ENCODE measurements around the gene GLT8D2.
A peak's percentile ranks its signal among the peaks of the same experiment; 100 is the strongest.

The GLT8D2 gene

GRCh38 chr12:103997286-103997900, 52.6 kb downstream of the GLT8D2 start:
- no peak for DNase-seq

GRCh38 chr12:103996595-103996994, 53.4 kb downstream of the GLT8D2 start:
- no peak for DNase-seq

DNA sequence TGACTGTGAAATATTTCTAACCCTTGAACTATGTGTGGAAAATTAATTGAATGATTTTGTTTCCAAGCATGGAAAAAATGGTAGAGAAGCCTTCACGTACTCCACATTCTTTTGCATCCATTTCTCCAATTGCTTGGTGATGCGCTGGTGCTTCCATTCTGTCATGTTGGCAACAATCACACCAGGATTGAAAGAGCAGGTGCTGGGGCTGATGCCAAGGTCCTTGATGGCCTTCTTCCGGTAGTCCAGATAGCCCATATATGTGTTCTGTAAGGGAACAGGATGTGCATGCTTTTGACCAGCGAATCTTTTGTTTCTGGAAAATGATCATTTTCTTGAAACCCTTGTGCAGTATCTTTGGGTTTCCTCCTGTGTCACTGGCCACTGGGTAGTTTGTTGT, 55.8 kb downstream of the GLT8D2 start:
- no peak for DNase-seq

DNA sequence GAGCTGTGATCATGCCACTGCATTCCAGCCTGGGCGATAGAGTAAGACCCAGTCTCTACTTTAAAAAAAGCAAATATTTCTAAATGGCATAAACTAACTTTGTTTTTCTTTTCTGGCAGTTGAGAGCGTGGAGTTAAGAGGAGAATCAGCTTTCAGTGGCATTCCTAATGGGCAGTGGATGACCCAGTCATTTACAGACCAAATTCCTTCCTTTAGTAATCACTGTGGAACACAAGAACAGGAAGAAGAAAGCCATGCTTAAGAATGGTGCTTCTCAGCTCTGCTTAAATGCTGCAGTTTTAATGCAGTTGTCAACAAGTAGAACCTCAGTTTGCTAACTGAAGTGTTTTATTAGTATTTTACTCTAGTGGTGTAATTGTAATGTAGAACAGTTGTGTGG, 63.2 kb downstream of the GLT8D2 start:
- DNase-seq: no peak

DNA sequence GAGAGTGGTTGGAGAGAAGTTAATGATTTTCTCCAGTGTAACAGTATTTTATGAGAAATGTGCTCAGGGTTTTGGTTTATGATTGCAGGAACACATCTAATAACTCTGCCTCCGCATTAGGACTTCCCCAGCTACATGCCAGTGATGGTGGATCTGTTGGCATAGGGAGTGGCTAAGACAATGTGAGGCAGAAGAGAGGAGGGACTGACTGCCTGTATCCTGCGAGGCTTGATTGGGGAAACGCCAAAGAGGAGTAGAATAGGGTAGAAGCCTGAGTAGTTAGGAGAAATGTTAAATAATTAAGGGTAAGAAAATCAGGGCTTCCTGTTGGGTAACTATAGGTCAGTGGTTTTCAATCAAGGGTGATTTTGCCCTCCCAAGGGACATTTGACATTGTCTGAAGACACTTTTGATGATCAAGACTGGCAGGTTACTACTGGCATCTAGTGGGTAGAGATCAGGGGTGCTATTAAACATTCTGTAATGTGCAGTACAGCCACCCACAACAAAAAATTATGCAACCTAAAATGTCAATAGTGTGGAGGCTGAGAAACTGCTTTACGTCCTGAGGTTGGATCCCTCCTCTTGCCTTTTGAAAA, 71.5 kb downstream of the GLT8D2 start:
- DNase-seq: no peak

DNA sequence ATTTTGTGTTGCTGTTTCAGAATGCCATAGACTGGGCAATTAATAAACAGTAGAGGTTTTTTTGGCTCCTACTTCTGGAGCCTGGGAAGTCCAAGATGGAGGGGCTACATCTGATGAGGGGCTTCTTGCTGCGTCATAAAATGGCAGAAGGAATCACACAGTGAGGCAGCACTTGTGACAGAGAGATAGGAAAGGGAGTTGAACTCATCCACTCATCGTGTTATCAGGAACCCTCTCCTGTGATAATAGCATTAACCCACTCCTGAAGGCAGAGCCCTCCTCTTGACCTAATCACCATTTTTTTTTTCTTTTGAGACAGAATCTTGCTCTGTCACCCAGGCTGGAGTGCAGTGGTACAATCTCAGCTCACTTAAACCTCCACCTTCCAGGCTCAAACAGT, 74.6 kb downstream of the GLT8D2 start:
- DNase-seq: no peak

DNA sequence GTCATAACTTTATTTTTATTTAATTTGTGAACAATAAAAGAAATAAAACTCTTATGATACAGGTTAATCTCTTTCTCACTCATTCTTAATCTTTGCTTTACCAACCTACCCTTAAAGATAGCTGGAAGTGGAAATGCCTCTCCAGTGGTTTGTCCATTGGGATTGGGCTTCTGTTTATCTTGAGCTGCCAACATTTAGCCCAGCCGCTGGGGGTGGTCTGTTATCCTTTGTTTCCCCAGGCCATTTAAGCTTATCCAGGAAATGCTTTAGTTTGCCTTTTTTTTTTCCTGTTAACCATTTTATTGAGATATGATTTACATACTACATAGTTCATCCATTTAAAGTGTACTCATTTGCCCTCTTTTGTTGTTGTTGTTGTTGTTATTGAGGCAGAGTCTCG, 76.1 kb downstream of the GLT8D2 start:
- no peak for DNase-seq

DNA sequence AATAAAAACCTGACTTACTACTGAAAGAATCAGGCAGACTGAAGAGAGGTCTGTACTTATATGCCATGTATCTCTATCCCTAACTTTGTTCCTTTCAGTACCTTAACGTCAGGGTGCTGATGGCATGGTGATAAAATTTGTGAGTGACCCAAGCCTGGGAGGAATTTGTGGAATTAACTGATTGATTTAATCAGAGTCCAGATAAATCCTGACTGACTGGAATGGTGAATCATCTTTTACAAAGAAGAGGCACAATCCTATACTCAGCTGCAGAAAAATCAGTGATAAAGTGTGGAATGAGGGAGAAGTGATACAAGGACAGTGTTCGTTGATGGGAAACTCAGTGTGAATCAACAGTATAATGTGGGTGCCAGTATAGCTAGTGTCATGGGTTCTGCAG, 80.6 kb downstream of the GLT8D2 start:
- no peak for DNase-seq

- no peak for DNase-seq
Measured at GRCh38 chr12:103966736-103967135, 83.3 kb downstream of the GLT8D2 start.

DNA sequence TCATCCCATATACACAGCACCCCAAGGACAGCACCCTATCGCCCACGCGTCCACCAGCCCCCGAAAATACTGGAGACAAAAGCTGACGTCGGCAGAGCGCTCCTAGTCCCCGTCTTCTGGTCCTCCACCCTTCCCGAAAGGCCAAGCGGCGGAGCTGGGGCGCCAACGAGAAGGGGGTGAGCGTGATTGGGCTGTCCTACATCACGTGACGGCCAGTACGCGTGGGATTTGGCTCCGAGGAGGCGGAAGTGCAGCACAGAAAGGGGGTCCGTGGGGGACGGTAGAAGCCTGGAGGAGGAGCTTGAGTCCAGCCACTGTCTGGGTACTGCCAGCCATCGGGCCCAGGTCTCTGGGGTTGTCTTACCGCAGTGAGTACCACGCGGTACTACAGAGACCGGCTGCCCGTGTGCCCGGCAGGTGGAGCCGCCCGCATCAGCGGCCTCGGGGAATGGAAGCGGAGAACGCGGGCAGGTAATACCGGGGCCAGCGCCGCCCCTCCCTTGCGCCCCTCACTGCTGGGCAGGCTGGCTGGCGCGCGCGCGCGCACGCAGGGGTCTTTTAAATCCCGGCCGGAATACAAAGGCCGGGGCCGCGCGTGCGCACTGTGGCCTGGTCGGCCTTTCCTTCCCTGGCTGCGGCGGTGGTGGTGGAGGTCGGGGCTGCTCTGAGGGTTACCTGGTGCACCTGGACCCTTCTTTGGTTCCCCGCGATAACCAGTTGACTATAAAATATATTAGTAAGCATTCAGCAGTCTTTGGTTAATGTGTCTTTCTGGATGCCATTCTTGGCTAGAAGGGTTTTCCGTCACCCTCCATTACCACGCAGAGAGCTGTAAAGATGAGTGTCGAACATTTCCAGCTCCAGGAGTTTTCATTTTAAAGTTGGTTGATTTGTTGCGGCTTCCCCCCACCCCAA, 84.1 kb downstream of the GLT8D2 start, which contains the start of gene TDG:
TDG (plus strand) TSS at position 283 of the 915 bp plus-strand sequence; CDS start at position 449, 166 bp downstream.
- DNase-seq: peak; percentile 95 to 97

GRCh38 chr12:103965255-103965589, 84.8 kb downstream of the GLT8D2 start:
- no peak for DNase-seq

DNA sequence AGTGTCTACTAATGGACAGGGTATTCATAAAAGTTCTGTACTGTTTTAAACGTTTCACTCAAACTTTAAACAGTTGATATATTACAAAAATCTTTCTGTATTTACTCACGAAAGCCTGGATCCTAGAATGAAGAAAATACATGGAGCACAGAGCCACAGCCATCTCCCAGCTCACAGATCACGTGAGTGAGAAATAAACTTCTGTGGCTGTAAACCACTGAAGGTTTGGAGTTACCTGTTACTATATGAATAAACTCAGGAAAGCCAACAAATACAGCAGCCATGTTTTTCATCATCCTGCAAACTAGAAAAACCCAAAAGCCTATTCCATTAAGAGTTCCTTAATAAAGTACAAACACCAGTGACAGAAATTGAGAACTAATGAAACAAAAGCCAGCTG, 85.2 kb downstream of the GLT8D2 start:
- no peak for DNase-seq

- DNase-seq: no peak
Measured at GRCh38 chr12:103962493-103962892, 87.5 kb downstream of the GLT8D2 start.

- DNase-seq: no peak
Measured at GRCh38 chr12:103960616-103961227, 89.3 kb downstream of the GLT8D2 start.

DNA sequence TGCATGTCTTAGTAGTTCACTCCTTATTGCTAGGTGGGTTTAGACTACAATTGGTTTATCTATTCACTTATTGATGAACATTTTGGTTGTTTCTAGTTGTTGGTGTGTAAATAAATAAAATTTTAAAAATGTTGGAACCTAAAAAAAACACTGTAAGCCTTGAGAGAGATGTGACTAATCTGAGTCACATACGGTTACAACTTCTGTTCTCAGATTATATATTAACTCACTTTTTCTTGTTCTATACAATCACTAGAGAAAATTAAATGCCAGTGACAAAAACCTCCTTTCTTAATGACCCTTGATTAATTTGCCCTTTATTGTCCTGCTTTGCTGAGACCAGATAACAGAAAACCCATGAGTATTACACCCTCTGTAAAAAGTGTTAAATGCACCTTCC, 91.4 kb downstream of the GLT8D2 start:
- no peak for DNase-seq

- no peak for DNase-seq
Measured at GRCh38 chr12:103957865-103958388, 92.1 kb downstream of the GLT8D2 start.

- DNase-seq: no peak
Measured at GRCh38 chr12:103956509-103957027, 93.4 kb downstream of the GLT8D2 start.

DNA sequence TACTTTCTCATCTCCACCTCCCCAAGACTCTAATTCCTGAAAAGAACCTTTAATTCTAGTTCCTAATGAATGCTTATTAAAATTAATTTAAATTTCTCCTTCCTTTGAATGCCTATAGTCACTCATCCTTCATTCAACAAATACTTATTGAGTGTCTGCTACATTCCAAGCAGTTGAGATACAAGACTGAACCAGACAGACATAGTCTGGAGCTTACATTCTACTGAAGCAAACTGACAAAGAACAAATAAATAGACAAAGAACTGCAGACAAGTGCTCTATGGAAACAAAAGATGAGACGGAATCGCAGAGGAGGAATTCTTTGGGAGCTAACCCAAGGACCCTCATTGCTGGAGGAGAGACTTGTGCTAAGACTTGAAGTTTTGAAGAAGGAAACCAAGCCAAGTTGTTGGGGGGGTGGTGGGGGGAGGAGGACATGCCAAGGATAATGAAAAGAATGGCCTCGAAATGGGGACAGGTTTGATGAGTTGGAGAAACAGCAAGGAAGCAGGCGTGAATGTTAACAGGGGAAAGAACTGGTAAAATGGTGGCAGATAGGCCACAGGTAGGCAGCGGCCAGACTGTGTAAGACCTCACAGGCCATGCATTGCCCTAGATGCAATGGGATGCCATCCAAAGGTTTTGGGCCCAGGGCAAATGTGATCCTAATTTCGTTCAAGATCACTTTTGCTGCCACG, 94.0 kb downstream of the GLT8D2 start:
- no peak for DNase-seq

GRCh38 chr12:103952497-103952896, 97.5 kb downstream of the GLT8D2 start:
- DNase-seq: no peak

- no peak for DNase-seq
Measured at GRCh38 chr12:103948746-103949406, 101.1 kb downstream of the GLT8D2 start.

DNA sequence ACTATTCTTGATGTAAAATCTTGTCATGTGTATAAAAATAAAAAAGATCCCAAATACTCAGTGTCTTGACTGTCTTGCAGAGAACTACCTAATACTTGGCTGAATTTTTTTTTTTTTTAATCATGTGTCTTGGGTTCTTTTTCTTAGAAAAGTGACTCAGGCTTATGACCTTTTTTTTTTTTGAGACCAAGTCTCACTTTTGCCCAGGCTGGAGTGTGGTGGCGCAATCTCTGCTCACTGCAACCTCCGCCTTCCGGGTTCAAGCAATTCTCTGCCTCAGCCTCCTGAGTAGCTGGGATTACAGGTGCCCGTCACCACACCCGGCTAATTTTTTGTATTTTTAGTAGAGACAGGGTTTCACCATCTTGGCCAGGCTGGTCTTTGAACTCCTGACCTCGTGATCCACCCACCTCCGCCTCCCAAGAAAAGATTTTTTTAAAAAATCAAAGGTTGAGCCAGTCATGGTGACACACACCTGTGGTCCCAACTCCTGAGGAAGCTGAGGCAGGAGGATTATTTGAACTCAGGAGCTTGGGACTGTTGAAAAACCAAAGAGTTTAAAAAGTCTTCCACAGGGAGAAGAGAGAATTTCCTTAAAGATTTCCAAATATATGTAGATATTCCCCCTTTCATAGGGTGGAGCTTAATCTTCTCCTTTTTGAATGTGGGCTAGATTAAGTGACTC, 102.0 kb downstream of the GLT8D2 start:
- DNase-seq: no peak

Data from AML-193 (cell line).